HG03097 (cell line): ENCODE data around the gene RLF.
"Not testable (repeated sequence)": the region's sequence is repeated elsewhere in the genome, so short reads cannot be mapped to it uniquely, and the experiment has no call there.

Experiments
- ATAC-seq: cut with Tn5 transposase; IDR thresholded peaks from one replicate; pipeline ENCODE4 v1.9.1; 2021; ENCODE audit not compliant: unreplicated experiment, low FRiP score

The RLF gene

GRCh38 chr1:40161888-40162397 lies 756 bp downstream of the RLF start:
- peak; percentile 22 for ATAC-seq

- ATAC-seq: no peak
These were observed 1.7 kb downstream of the RLF start for GRCh38 chr1:40162753-40163441.

GRCh38 chr1:40167317-40167716 lies 6.1 kb downstream of the RLF start:
- ATAC-seq: no peak

GRCh38 chr1:40171036-40171435 lies 9.8 kb downstream of the RLF start:
- no peak for ATAC-seq

GRCh38 chr1:40174788-40175187 lies 13.6 kb downstream of the RLF start:
- no peak for ATAC-seq

GRCh38 chr1:40176989-40177388 lies 15.8 kb downstream of the RLF start:
- not testable (repeated sequence) for ATAC-seq

- no peak for ATAC-seq
These were observed 17.0 kb downstream of the RLF start for GRCh38 chr1:40178200-40178599.

- no peak for ATAC-seq
These were observed 18.4 kb downstream of the RLF start for GRCh38 chr1:40179496-40180089.

- no peak for ATAC-seq
These were observed 22.0 kb downstream of the RLF start for GRCh38 chr1:40183055-40183710.

GRCh38 chr1:40184193-40184592 lies 23.0 kb downstream of the RLF start:
- no peak for ATAC-seq

- ATAC-seq: peak; percentile 85
These were observed 25.0 kb downstream of the RLF start for GRCh38 chr1:40185951-40186864.

- no peak for ATAC-seq
These were observed 26.2 kb downstream of the RLF start for GRCh38 chr1:40187399-40187798.

GRCh38 chr1:40194639-40195038 lies 33.5 kb downstream of the RLF start:
- ATAC-seq: not testable (repeated sequence)

GRCh38 chr1:40197656-40198055 lies 36.5 kb downstream of the RLF start:
- ATAC-seq: no peak

- no peak for ATAC-seq
These were observed 37.9 kb downstream of the RLF start for GRCh38 chr1:40199126-40199525.

GRCh38 chr1:40204856-40205255 lies 43.7 kb downstream of the RLF start:
- no peak for ATAC-seq

- no peak for ATAC-seq
These were observed 49.5 kb downstream of the RLF start for GRCh38 chr1:40210511-40211204.

GRCh38 chr1:40218333-40218732 lies 57.1 kb downstream of the RLF start:
- ATAC-seq: no peak

- ATAC-seq: not testable (repeated sequence)
These were observed 60.3 kb downstream of the RLF start for GRCh38 chr1:40221471-40221905.
